GM21737 (cell line): ENCODE results near the gene RTCB.

ENCODE experiments used
- ATAC-seq: cut with Tn5 transposase; IDR thresholded peaks from one replicate; pipeline ENCODE4 v1.9.1; 2021; ENCODE audit warnings: mild to moderate bottlenecking, moderate library complexity; ENCODE audit not compliant: unreplicated experiment

The RTCB gene

GRCh38 chr22:32341122-32341740, 70.8 kb downstream of the RTCB start:
- ATAC-seq: no peak

GRCh38 chr22:32340411-32340810, 71.6 kb downstream of the RTCB start:
- ATAC-seq: no peak

GRCh38 chr22:32339190-32340012, 72.6 kb downstream of the RTCB start:
- no peak for ATAC-seq

GRCh38 chr22:32338757-32339156, 73.3 kb downstream of the RTCB start:
- ATAC-seq: no peak
